Thyroid gland (tissue), 4 donors: ENCODE measurements around the gene RPAP2.

ENCODE experiments used
- POLR2A ChIP-seq, 2 donors: fragments of 450-650 bp; IDR thresholded peaks; one replicate each; pipeline ENCODE4 v1.6.1; 2017; ENCODE audit warnings: antibody characterized with exemption in 2 of 2, mild to moderate bottlenecking in 2 of 2, moderate library complexity in 1 of 2
- TF ChIP-seq, protein P1 (sequence below), 6 experiments: fragments of 200-600 bp in 3 of 6; fragments of 450-650 bp in 3 of 6; sonication (generic) in 3 of 6; IDR thresholded peaks; one replicate each; pipeline ENCODE4 v1.5.1; 2016 to 2019; ENCODE audit warnings: antibody characterized with exemption in 6 of 6, mild to moderate bottlenecking in 2 of 6, inconsistent platforms in 1 of 6, moderate library complexity in 1 of 6

DNA sequence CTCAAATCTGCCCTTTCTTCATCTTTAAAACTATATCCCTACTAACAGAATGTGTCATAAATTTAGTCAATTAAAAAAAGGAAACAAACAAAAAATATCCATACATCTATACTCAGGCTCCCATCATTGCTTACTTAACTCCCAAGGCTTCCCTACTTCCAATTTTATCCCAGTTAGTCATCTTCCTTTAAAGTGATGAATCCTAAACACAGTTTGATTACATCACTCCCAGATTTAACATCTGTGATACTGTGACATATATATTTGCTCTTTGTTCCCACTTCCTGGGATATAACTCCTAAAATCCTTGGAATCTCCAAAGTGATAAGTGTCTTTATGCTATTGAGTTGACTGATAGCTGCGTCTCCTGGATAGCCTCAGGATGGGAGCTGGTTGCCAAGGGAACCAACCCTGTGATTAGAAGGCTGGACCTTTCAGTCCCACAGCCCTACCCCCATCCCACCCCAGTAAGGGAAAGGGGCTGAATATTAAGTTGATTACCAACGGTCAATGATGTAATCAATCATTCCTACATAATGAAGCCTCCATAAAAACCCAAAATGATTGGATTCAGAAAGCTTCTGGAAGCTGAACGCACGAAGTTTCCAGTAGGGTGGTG lies 21.6 kb upstream of the RPAP2 start:
- no peak for TF ChIP-seq POLR2A (IDR thresholded peaks at IDR 0.05)
- TF ChIP-seq, protein P1, sequence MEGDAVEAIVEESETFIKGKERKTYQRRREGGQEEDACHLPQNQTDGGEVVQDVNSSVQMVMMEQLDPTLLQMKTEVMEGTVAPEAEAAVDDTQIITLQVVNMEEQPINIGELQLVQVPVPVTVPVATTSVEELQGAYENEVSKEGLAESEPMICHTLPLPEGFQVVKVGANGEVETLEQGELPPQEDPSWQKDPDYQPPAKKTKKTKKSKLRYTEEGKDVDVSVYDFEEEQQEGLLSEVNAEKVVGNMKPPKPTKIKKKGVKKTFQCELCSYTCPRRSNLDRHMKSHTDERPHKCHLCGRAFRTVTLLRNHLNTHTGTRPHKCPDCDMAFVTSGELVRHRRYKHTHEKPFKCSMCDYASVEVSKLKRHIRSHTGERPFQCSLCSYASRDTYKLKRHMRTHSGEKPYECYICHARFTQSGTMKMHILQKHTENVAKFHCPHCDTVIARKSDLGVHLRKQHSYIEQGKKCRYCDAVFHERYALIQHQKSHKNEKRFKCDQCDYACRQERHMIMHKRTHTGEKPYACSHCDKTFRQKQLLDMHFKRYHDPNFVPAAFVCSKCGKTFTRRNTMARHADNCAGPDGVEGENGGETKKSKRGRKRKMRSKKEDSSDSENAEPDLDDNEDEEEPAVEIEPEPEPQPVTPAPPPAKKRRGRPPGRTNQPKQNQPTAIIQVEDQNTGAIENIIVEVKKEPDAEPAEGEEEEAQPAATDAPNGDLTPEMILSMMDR (IDR thresholded peaks at IDR 0.05): no peak
